Karpas-422 (cell line): ENCODE measurements around the gene ZNF846. TPM values are rescaled to one million over a fixed set of nuclear protein-coding genes. Genes with fewer than 3 reads are reported as not detected.
"Not testable (repeated sequence)": the region's sequence is repeated elsewhere in the genome, so short reads cannot be mapped to it uniquely, and the experiment has no call there.

ENCODE experiments used
- DNase-seq: peaks from one replicate; pipeline ENCODE4 v3.0.0-alpha.2; 2015
- H2AFZ ChIP-seq: fragments of 200-600 bp; sonication (generic); 2 replicates; pipeline ENCODE4 v1.6.1; 2014; ENCODE audit warnings: antibody characterized with exemption, low read length, mixed read lengths
- H3K27ac ChIP-seq: fragments of 200-600 bp; sonication (generic); 2 replicates; pipeline ENCODE4 v1.5.1; 2014; ENCODE audit warnings: mild to moderate bottlenecking, low read length, moderate library complexity
- H3K27me3 ChIP-seq: fragments of 200-600 bp; sonication (generic); 2 replicates; pipeline ENCODE4 v1.6.1; 2014; ENCODE audit warnings: low read length, mixed read lengths
- H3K36me3 ChIP-seq: fragments of 200-600 bp; sonication (generic); 2 replicates; pipeline ENCODE4 v1.6.1; 2014; ENCODE audit warnings: low read length, mixed read lengths; ENCODE audit not compliant: insufficient read depth
- H3K4me1 ChIP-seq: fragments of 200-600 bp; sonication (generic); 2 replicates; pipeline ENCODE4 v1.6.1; 2014; ENCODE audit warnings: mild to moderate bottlenecking, low read length, mixed read lengths
- H3K4me2 ChIP-seq: fragments of 200-600 bp; sonication (generic); 2 replicates; pipeline ENCODE4 v1.6.1; 2014; ENCODE audit warnings: low read length, low read depth, mild to moderate bottlenecking; ENCODE audit not compliant: poor library complexity, severe bottlenecking
- H3K4me3 ChIP-seq: fragments of 200-600 bp; sonication (generic); 2 replicates; pipeline ENCODE4 v1.5.1; 2014; ENCODE audit warnings: mild to moderate bottlenecking, antibody characterized with exemption, low read length, mixed read lengths
- H3K79me2 ChIP-seq: fragments of 200-600 bp; sonication (generic); 2 replicates; pipeline ENCODE4 v1.6.1; 2014; ENCODE audit warnings: mild to moderate bottlenecking, low read length, mixed read lengths
- H3K9ac ChIP-seq: fragments of 200-600 bp; sonication (generic); 2 replicates; pipeline ENCODE4 v1.6.0; 2014; ENCODE audit warnings: low read length
- H3K9me2 ChIP-seq: fragments of 200-600 bp; sonication (generic), shearing (Covaris generic); replicated peaks from 2 replicates; pipeline ENCODE4 v1.6.0; 2014; ENCODE audit warnings: mild to moderate bottlenecking, low read length, moderate library complexity; ENCODE audit not compliant: insufficient read depth
- H3K9me3 ChIP-seq: fragments of 300-700, 200-600 bp; sonication (generic); 2 replicates; pipeline ENCODE4 v1.6.1; 2014; ENCODE audit warnings: low read length, mixed read lengths
- H4K20me1 ChIP-seq: fragments of 200-600 bp; sonication (generic); 2 replicates; pipeline ENCODE4 v1.6.1; 2014; ENCODE audit warnings: mild to moderate bottlenecking, antibody characterized with exemption, low read length, low read depth; ENCODE audit not compliant: insufficient read depth
- total RNA-seq: library from RNA; depleted of rRNA; stranded (reverse); fragments of >200 nt; shearing (Covaris generic); gene quantifications from 2 replicates; pipeline ENCODE4 v1.2.3, GENCODE V29; 2014; ENCODE audit warnings: low replicate concordance

The ZNF846 gene
- total RNA-seq, 1 experiment from 2014 or later = 10.4 TPM

GRCh38 chr19:9797871-9798270 lies 29.3 kb upstream of the ZNF846 start:
- Histone ChIP-seq H3K4me1 (peaks cover 12% of the 10 kb centered on the region), H3K36me3 (no peaks in the 10 kb centered on the region), H4K20me1 (no peaks in the 10 kb centered on the region), H3K27ac (no peak overlapping the region), H3K4me3 (no peak overlapping the region), H3K4me2 (no peak overlapping the region), H2AFZ (no peak overlapping the region), H3K9ac (no peak overlapping the region), H3K9me2 (no peaks in the 10 kb centered on the region), H3K27me3 (no peaks in the 10 kb centered on the region), H3K79me2 (no peaks in the 10 kb centered on the region), H3K9me3 (no peaks in the 10 kb centered on the region)
- no peak for DNase-seq

GRCh38 chr19:9796113-9796773 lies 27.7 kb upstream of the ZNF846 start:
- no peak overlapping the region for H3K27ac ChIP-seq
- no peak overlapping the region for H3K9ac ChIP-seq
- no peaks in the 10 kb centered on the region for H3K9me3 ChIP-seq
- no peak overlapping the region for H3K4me3 ChIP-seq
- no peaks in the 10 kb centered on the region for H3K27me3 ChIP-seq
- DNase-seq = peak; percentile 95
- no peaks in the 10 kb centered on the region for H3K36me3 ChIP-seq
- H2AFZ ChIP-seq = no peak overlapping the region; the same call in 1 of the 2 replicates
- no peaks in the 10 kb centered on the region for H3K9me2 ChIP-seq
- H3K4me2 ChIP-seq = no peak overlapping the region
- peaks cover 13% of the 10 kb centered on the region for H3K4me1 ChIP-seq
- no peaks in the 10 kb centered on the region for H4K20me1 ChIP-seq
- H3K79me2 ChIP-seq = no peaks in the 10 kb centered on the region

- no peaks in the 10 kb centered on the region for H3K79me2 ChIP-seq
- H3K4me1 ChIP-seq = peaks cover 23% of the 10 kb centered on the region
- H2AFZ ChIP-seq = peak overlapping the region; percentile 97
- peak overlapping the region; percentile 86 for H3K4me3 ChIP-seq
- H3K4me2 ChIP-seq = peak overlapping the region; percentile 89
- H3K27me3 ChIP-seq = no peaks in the 10 kb centered on the region
- H3K9ac ChIP-seq = peak overlapping the region; percentile 84
- no peaks in the 10 kb centered on the region for H3K36me3 ChIP-seq
- H4K20me1 ChIP-seq = no peaks in the 10 kb centered on the region
- no peak for DNase-seq
- H3K9me3 ChIP-seq = no peaks in the 10 kb centered on the region
- peak overlapping the region; percentile 59 for H3K27ac ChIP-seq
- H3K9me2 ChIP-seq = no peaks in the 10 kb centered on the region
Observed at GRCh38 chr19:9793071-9793591, 24.6 kb upstream of the ZNF846 start.

- Histone ChIP-seq H2AFZ (peak overlapping the region; percentile 97), H4K20me1 (no peaks in the 10 kb centered on the region), H3K4me3 (peak overlapping the region; percentile 86), H3K9me2 (no peaks in the 10 kb centered on the region), H3K4me1 (peaks cover 23% of the 10 kb centered on the region), H3K36me3 (no peaks in the 10 kb centered on the region), H3K4me2 (peak overlapping the region; percentile 89), H3K9me3 (no peaks in the 10 kb centered on the region), H3K27ac (peak overlapping the region; percentile 62), H3K79me2 (no peaks in the 10 kb centered on the region), H3K9ac (peak overlapping the region; percentile 84), H3K27me3 (no peaks in the 10 kb centered on the region)
- peak; percentile 95 for DNase-seq
Observed at GRCh38 chr19:9792206-9793070, 23.9 kb upstream of the ZNF846 start.

GRCh38 chr19:9791552-9792205 lies 23.1 kb upstream of the ZNF846 start:
- Histone ChIP-seq H2AFZ (peak overlapping the region; percentile 76; the same call in 1 of the 2 replicates), H3K27me3 (no peaks in the 10 kb centered on the region), H3K36me3 (no peaks in the 10 kb centered on the region), H3K4me3 (peak overlapping the region; percentile 86), H3K9ac (peak overlapping the region; percentile 64), H3K4me2 (peak overlapping the region; percentile 89), H3K79me2 (no peaks in the 10 kb centered on the region), H4K20me1 (no peaks in the 10 kb centered on the region), H3K27ac (peak overlapping the region; percentile 62; the same call in 1 of the 2 replicates), H3K9me2 (no peaks in the 10 kb centered on the region), H3K4me1 (peaks cover 24% of the 10 kb centered on the region), H3K9me3 (no peaks in the 10 kb centered on the region)
- peak; percentile 97 for DNase-seq

GRCh38 chr19:9791073-9791367 lies 22.5 kb upstream of the ZNF846 start:
- not testable (repeated sequence) for H3K9me2 ChIP-seq, H3K79me2 ChIP-seq, DNase-seq, H3K36me3 ChIP-seq, H3K9me3 ChIP-seq, H3K27ac ChIP-seq, H2AFZ ChIP-seq, H3K27me3 ChIP-seq, H4K20me1 ChIP-seq
- Histone ChIP-seq H3K4me3 (peak overlapping the region; percentile 60), H3K4me1 (peaks cover 29% of the 10 kb centered on the region), H3K9ac (peak overlapping the region; percentile 45), H3K4me2 (peak overlapping the region; percentile 58)

GRCh38 chr19:9789579-9789978 lies 21.0 kb upstream of the ZNF846 start:
- H4K20me1 ChIP-seq, H3K4me2 ChIP-seq, H3K27me3 ChIP-seq, H3K4me3 ChIP-seq, H3K9me3 ChIP-seq, H3K9me2 ChIP-seq, H3K27ac ChIP-seq, H3K36me3 ChIP-seq, H3K9ac ChIP-seq, DNase-seq, H3K79me2 ChIP-seq, H2AFZ ChIP-seq: not testable (repeated sequence)
- peaks cover 30% of the 10 kb centered on the region for H3K4me1 ChIP-seq

- no peaks in the 10 kb centered on the region for H4K20me1 ChIP-seq
- no peaks in the 10 kb centered on the region for H3K9me3 ChIP-seq
- H3K36me3 ChIP-seq = no peaks in the 10 kb centered on the region
- H3K4me2 ChIP-seq = no peak overlapping the region
- H3K27ac ChIP-seq = no peak overlapping the region
- no peak for DNase-seq
- H3K9ac ChIP-seq = no peak overlapping the region
- no peaks in the 10 kb centered on the region for H3K27me3 ChIP-seq
- no peak overlapping the region for H2AFZ ChIP-seq
- peaks cover 2% of the 10 kb centered on the region; the same call in 1 of the 2 replicates for H3K79me2 ChIP-seq
- no peak overlapping the region for H3K4me3 ChIP-seq
- no peaks in the 10 kb centered on the region for H3K9me2 ChIP-seq
- peaks cover 35% of the 10 kb centered on the region for H3K4me1 ChIP-seq
Observed at GRCh38 chr19:9789066-9789465, 20.5 kb upstream of the ZNF846 start.
